HG03196 (cell line): ENCODE data around the gene RBM18.

Experiments used
- ATAC-seq: cut with Tn5 transposase; IDR thresholded peaks from one replicate; pipeline ENCODE4 v1.9.1; 2021; ENCODE audit not compliant: unreplicated experiment

The RBM18 gene

GRCh38 chr9:122264360-122265148 lies at the start of gene RBM18, which contains the start of gene MRRF:
Gene RBM18, minus strand, starts transcription at chr9:122264840. Its CDS starts 3,348 bp downstream, at chr9:122261492.
Gene MRRF, plus strand, starts transcription at chr9:122264882. Its CDS starts 6,010 bp downstream, at chr9:122270892.
- ATAC-seq = peak; percentile 78

GRCh38 chr9:122314165-122314564 lies 49.5 kb upstream of the RBM18 start:
- no peak for ATAC-seq

DNA sequence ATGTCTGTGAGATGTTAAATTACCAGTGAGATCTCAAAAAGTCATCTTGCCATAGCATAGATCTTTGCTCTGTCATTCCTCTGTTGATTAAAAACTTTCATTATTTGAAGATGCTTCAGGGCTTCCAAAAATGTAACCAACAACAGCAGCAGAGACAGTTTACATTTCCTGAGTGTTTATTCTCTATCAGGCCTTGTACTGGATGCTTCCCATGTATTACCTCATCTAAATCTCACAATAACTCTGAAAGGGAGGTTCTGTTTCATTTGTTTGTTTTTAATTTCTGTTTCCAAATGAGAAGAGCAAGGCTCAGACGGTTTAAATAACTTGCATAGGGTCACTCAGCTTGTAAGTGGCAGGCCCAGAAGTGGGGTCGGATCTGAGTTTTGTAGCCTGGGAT lies 45.2 kb upstream of the RBM18 start:
- no peak for ATAC-seq

DNA sequence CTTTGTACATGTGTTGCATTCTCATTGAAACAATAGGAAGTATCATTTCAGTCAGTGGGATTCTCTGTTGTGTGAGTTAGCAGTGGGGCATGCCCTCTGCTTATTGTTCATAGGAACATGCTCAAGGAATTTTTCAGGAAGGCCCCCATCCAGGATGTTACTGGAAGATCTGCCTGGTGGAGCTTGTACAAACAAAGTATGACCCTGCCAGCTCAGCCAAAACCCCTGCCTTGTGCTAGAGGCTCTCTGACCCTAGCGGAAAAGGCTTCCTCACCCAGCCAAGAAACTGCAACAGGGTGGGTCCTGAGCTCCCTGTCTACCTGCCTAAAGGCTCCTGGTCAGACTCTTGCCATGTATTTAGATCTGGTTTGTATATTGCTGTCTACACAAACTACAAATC lies 43.3 kb upstream of the RBM18 start:
- no peak for ATAC-seq

GRCh38 chr9:122307061-122307460 lies 42.4 kb upstream of the RBM18 start:
- no peak for ATAC-seq

GRCh38 chr9:122302237-122303093 lies 37.8 kb upstream of the RBM18 start:
- ATAC-seq = no peak

DNA sequence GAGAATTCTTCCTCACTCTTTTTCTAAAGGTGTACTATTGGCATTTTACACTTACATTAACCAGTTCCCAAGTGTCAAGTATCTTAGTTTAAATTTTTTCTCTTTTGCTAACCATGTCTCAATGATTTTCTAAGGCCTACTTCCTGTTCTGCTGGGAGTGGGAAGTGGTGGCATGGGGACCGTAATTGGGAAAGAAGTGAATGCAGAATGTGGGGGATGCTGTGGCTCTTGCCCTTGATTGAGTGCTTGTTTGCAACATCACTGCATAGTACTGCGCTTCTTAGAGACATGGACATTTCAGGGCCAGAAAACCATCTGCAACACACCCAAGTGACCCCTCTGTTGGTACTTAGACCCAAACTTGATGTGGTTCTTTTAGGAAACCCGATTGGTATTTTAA lies 32.9 kb upstream of the RBM18 start:
- ATAC-seq = no peak

- no peak for ATAC-seq
These were observed 29.9 kb upstream of the RBM18 start for GRCh38 chr9:122294531-122294930.

GRCh38 chr9:122291458-122291857 lies 26.8 kb upstream of the RBM18 start:
- ATAC-seq = no peak

GRCh38 chr9:122287214-122287720 lies 22.6 kb upstream of the RBM18 start:
- ATAC-seq = no peak

GRCh38 chr9:122286764-122287163 lies 22.1 kb upstream of the RBM18 start:
- ATAC-seq = no peak

- no peak for ATAC-seq
These were observed 16.7 kb upstream of the RBM18 start for GRCh38 chr9:122281368-122281767.

- no peak for ATAC-seq
These were observed 12.8 kb upstream of the RBM18 start for GRCh38 chr9:122277285-122277897.

DNA sequence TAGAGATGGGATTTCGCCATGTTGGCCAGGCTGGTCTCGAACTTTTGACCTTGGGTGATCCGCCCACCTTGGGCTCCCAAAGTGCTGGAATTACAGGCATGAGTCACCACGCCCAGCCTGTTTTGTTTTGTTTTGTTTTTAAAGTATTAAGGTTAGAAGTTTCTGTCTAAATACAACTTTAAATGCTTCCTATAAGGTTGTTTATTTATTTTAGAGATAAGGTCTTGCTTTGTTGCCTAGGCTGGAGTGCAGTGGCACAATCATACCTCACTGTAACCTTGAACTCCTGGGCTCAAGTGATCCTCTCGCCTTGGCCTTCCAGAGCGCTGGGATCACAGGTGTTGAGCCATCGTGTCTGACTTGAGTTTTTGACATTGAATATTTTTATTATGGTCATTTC lies 11.5 kb upstream of the RBM18 start:
- ATAC-seq = no peak

DNA sequence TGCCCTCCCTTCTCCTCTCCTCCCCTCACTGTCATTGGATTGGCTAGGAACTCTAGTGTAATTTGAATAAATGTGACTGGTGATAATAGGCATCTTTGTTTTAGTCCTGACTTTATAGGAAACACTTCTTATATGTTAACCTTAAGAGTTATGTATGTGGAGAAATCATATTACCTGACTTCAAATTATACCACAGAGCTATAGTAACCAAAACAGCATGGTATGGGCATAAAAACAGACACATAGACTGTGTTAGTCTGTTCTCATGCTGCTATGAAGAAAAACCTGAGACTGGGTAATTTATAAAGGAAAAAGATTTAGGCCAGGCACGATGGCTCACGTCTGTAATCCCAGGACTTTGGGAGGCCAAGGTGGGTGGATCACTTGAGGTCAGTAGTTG lies 9.4 kb upstream of the RBM18 start:
- ATAC-seq = no peak

DNA sequence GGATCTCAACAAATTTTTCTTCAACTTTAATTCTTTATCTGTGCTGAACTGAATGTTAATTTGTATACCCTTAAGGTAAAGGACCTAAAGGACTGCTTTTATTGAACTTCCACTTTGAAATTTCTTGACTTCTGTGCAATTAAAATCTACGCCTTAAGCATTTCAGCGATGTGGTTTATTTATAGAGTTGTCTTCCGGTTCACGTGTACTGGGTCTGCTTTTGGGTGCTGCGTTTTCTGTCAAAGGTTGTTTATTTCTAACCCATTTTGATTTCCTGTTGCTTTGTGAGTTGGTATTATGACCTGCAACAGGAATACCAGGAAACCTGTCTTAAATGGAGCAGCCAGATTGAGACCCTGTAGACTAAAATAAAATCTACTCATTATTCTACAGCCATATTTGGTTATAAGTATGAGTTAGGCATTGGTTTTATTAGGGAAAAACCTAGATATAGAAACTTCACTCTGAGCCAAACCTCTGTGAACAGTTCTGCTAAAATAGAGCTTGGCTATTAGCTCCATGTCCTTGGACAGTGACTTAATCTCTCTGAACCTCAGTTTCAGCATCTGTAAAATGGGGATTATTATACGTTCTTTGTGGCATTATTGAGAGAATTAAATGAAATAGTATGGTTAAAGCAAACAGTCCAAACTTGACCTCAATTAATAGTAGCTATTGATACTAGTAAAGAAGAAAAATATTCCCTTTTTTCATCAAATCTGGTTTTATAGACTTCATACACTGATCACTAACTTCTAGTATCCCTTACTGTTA lies 3.6 kb upstream of the RBM18 start:
- ATAC-seq = no peak

- ATAC-seq = peak; percentile 37
These were observed 692 bp upstream of the RBM18 start for GRCh38 chr9:122265149-122265915.

GRCh38 chr9:122263699-122264349 lies 816 bp downstream of the RBM18 start:
- ATAC-seq = peak; percentile 6

DNA sequence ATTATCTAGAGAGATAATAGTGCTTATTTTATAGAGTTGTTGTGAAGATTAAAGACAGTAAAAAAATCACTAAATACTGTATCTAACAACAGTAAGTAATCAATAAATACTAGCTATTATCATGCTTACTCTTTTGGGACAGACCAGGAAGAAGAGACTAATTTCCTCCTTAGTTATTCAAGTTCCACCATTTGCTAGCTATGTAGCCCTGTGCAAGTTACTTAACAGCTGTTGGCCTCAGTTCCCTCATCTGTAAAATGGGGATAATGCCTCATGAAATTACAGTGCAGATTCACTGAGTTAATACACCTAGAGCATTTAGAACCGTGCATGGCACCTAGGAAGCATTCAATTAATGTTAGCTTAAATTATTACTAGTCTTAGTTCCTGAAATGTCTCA lies 2.6 kb downstream of the RBM18 start:
- no peak for ATAC-seq
